Mesenchymal stem cell (in vitro differentiated cells and primary cell): ENCODE measurements around the gene C19orf85.
A peak's percentile ranks its signal among the peaks of the same experiment; 100 is the strongest.

Source experiments
- DNase-seq: peaks from one replicate; pipeline ENCODE4 v3.0.0-alpha.2; 2013
- H2AFZ ChIP-seq: one replicate; pipeline ENCODE4 v1.6.1; 2013; ENCODE audit warnings: low read depth, mild to moderate bottlenecking, control low read depth, inconsistent platforms, low read length, moderate library complexity
- H2AK5ac ChIP-seq: 2 replicates; pipeline ENCODE4 v1.6.1; 2013; ENCODE audit warnings: low read length, moderate library complexity, mild to moderate bottlenecking, inconsistent platforms; ENCODE audit not compliant: severe bottlenecking
- H2BK120ac ChIP-seq: one replicate; pipeline ENCODE4 v1.6.1; 2013; ENCODE audit warnings: low read depth, mild to moderate bottlenecking, inconsistent platforms, low read length, moderate library complexity
- H2BK12ac ChIP-seq, 2 experiments: one replicate each; pipeline ENCODE4 v1.6.1; 2013; ENCODE audit warnings: inconsistent platforms in 2 of 2, low read length in 2 of 2, mild to moderate bottlenecking in 2 of 2, moderate library complexity in 2 of 2, control low read depth in 1 of 2
- H2BK15ac ChIP-seq: one replicate; pipeline ENCODE4 v1.6.1; 2013; ENCODE audit warnings: mild to moderate bottlenecking, low read depth, inconsistent platforms; ENCODE audit not compliant: poor library complexity, severe bottlenecking
- H2BK5ac ChIP-seq: 2 replicates; pipeline ENCODE4 v1.6.1; 2013; ENCODE audit warnings: low read depth, mild to moderate bottlenecking, low read length, control low read depth, inconsistent platforms; ENCODE audit not compliant: poor library complexity, severe bottlenecking
- H3K14ac ChIP-seq, 2 experiments: one replicate each; pipeline ENCODE4 v1.6.1; 2013; ENCODE audit warnings: inconsistent platforms in 2 of 2, low read length in 2 of 2, control low read depth in 1 of 2, mild to moderate bottlenecking in 1 of 2, moderate library complexity in 1 of 2
- H3K18ac ChIP-seq, 2 experiments: one replicate each; pipeline ENCODE4 v1.6.1; 2013; ENCODE audit warnings: inconsistent platforms in 2 of 2, low read length in 2 of 2, control low read depth in 1 of 2, low read depth in 1 of 2, mild to moderate bottlenecking in 1 of 2
- H3K23ac ChIP-seq, 2 experiments: one replicate each; pipeline ENCODE4 v1.6.1; 2013; ENCODE audit warnings: inconsistent platforms in 2 of 2, low read length in 2 of 2, mild to moderate bottlenecking in 2 of 2, moderate library complexity in 2 of 2, control low read depth in 1 of 2
- H3K27ac ChIP-seq: 2 replicates; pipeline ENCODE4 v1.5.1; 2013; ENCODE audit warnings: mild to moderate bottlenecking, moderate library complexity, low read length, control low read depth, inconsistent platforms; ENCODE audit not compliant: poor library complexity, severe bottlenecking
- H3K27me3 ChIP-seq, 2 experiments: 2 replicates each; pipeline versions ENCODE4 v1.6.1 to v1.7.0; 2013; ENCODE audit warnings: low read length in 2 of 2, mild to moderate bottlenecking in 2 of 2, moderate library complexity in 2 of 2, control low read depth in 1 of 2, inconsistent platforms in 1 of 2; ENCODE audit not compliant: control insufficient read depth in 1 of 2, insufficient read depth in 1 of 2
- H3K36me3 ChIP-seq, 2 experiments: 2 replicates each; pipeline versions ENCODE4 v1.6.1 to v1.7.0; 2013; ENCODE audit warnings: low read length in 2 of 2, control low read depth in 1 of 2, inconsistent platforms in 1 of 2, low read depth in 1 of 2, mild to moderate bottlenecking in 1 of 2; ENCODE audit not compliant: insufficient read depth in 2 of 2, control insufficient read depth in 1 of 2
- H3K4ac ChIP-seq, 2 experiments: one replicate each; pipeline ENCODE4 v1.6.1; 2013; ENCODE audit warnings: inconsistent platforms in 2 of 2, low read length in 2 of 2, mild to moderate bottlenecking in 2 of 2, moderate library complexity in 2 of 2, control low read depth in 1 of 2, low read depth in 1 of 2
- H3K4me1 ChIP-seq: 2 replicates; pipeline ENCODE4 v1.6.1; 2013; ENCODE audit warnings: low read depth, low read length, control low read depth; ENCODE audit not compliant: control insufficient read depth, insufficient read depth
- H3K4me2 ChIP-seq: 2 replicates; pipeline ENCODE4 v1.6.1; 2013; ENCODE audit warnings: low read length, mild to moderate bottlenecking, inconsistent platforms; ENCODE audit not compliant: poor library complexity, severe bottlenecking
- H3K4me3 ChIP-seq, 2 experiments: 2 replicates each; pipeline versions ENCODE4 v1.5.1 to v1.7.0; 2013; ENCODE audit warnings: low read length in 2 of 2, mild to moderate bottlenecking in 2 of 2, control low read depth in 1 of 2, low read depth in 1 of 2; ENCODE audit not compliant: insufficient read depth in 1 of 2
- H3K79me1 ChIP-seq: replicated peaks from 2 replicates; pipeline ENCODE4 v1.6.1; 2013; ENCODE audit warnings: mild to moderate bottlenecking, control low read depth, low read length, inconsistent platforms; ENCODE audit not compliant: poor library complexity, severe bottlenecking
- H3K9ac ChIP-seq: 2 replicates; pipeline ENCODE4 v1.7.0; 2013; ENCODE audit warnings: mild to moderate bottlenecking, low read length, moderate library complexity
- H3K9me3 ChIP-seq: 2 replicates; pipeline ENCODE4 v1.7.0; 2013; ENCODE audit warnings: mild to moderate bottlenecking, low read length; ENCODE audit not compliant: control insufficient read depth
- H4K8ac ChIP-seq: one replicate; pipeline ENCODE4 v1.6.1; 2013; ENCODE audit warnings: inconsistent platforms, mild to moderate bottlenecking, low read length, moderate library complexity
- H4K91ac ChIP-seq: one replicate; pipeline ENCODE4 v1.6.1; 2013; ENCODE audit warnings: mild to moderate bottlenecking, low read length, inconsistent platforms
- WGBS: methylation state at CpG from one replicate; pipeline ENCODE4 v1.1.7; 2013; ENCODE audit warnings: mixed read lengths; 5-methylcytosine and 5-hydroxymethylcytosine counted together

The C19orf85 gene

GRCh38 chr19:55464039-55464661 is 401 bp downstream of the C19orf85 start:
- Histone ChIP-seq H2AK5ac (no peak overlapping the region), H3K4me3 (no peak overlapping the region), H3K4me1 (peaks cover 22% of the 10 kb centered on the region), H3K18ac (no peak overlapping the region), H3K27me3 (no peaks in the 10 kb centered on the region), H3K27ac (no peak overlapping the region), H3K4ac (no peak overlapping the region), H3K36me3 (no peaks in the 10 kb centered on the region), H3K79me1 (peaks cover 7% of the 10 kb centered on the region), H3K4me2 (no peak overlapping the region), H2AFZ (no peak overlapping the region), H4K8ac (no peak overlapping the region), H2BK12ac (no peak overlapping the region), H2BK5ac (no peak overlapping the region), H2BK15ac (no peak overlapping the region), H3K9me3 (no peaks in the 10 kb centered on the region), H4K91ac (no peak overlapping the region), H3K9ac (no peak overlapping the region), H3K23ac (no peak overlapping the region), H3K14ac (no peak overlapping the region), H2BK120ac (no peak overlapping the region)
- 51% methylated on average over 17 of the region's 23 CpGs for WGBS
- no peak for DNase-seq

- H3K4me2 ChIP-seq, result no peak overlapping the region
- H3K18ac ChIP-seq, result no peak overlapping the region
- no peak overlapping the region for H2BK5ac ChIP-seq
- H2BK15ac ChIP-seq, result peak overlapping the region; percentile 90
- WGBS, result 59% methylated on average over 15 of the region's 15 CpGs
- H2BK120ac ChIP-seq, result no peak overlapping the region
- H3K4me3 ChIP-seq, result no peak overlapping the region
- no peak overlapping the region for H2AFZ ChIP-seq
- H3K4ac ChIP-seq, result no peak overlapping the region
- no peaks in the 10 kb centered on the region for H3K9me3 ChIP-seq
- H4K8ac ChIP-seq, result no peak overlapping the region
- peaks cover 22% of the 10 kb centered on the region for H3K4me1 ChIP-seq
- H3K14ac ChIP-seq, result no peak overlapping the region
- H3K9ac ChIP-seq, result no peak overlapping the region
- no peaks in the 10 kb centered on the region for H3K27me3 ChIP-seq
- no peak overlapping the region for H3K23ac ChIP-seq
- DNase-seq, result no peak
- H3K36me3 ChIP-seq, result no peaks in the 10 kb centered on the region
- H2BK12ac ChIP-seq, result no peak overlapping the region
- peaks cover 8% of the 10 kb centered on the region for H3K79me1 ChIP-seq
- H2AK5ac ChIP-seq, result no peak overlapping the region
- no peak overlapping the region for H3K27ac ChIP-seq
- no peak overlapping the region for H4K91ac ChIP-seq
These were observed 944 bp downstream of the C19orf85 start for GRCh38 chr19:55463583-55464031.

GRCh38 chr19:55462722-55463121 is 1.8 kb downstream of the C19orf85 start:
- H3K14ac ChIP-seq, result no peak overlapping the region
- no peak overlapping the region for H2BK12ac ChIP-seq
- no peak overlapping the region for H3K4me2 ChIP-seq
- no peak overlapping the region for H4K91ac ChIP-seq
- H2AK5ac ChIP-seq, result peak overlapping the region; percentile 10
- no peak overlapping the region for H3K23ac ChIP-seq
- no peak overlapping the region for H2AFZ ChIP-seq
- H3K36me3 ChIP-seq, result no peaks in the 10 kb centered on the region
- DNase-seq, result no peak
- H3K79me1 ChIP-seq, result peaks cover 8% of the 10 kb centered on the region
- H2BK120ac ChIP-seq, result no peak overlapping the region
- H3K27ac ChIP-seq, result no peak overlapping the region
- peak overlapping the region; percentile 54 for H2BK15ac ChIP-seq
- no peak overlapping the region for H3K9ac ChIP-seq
- 87% methylated on average over 8 of the region's 11 CpGs for WGBS
- H3K4me1 ChIP-seq, result peaks cover 20% of the 10 kb centered on the region
- H3K27me3 ChIP-seq, result no peaks in the 10 kb centered on the region
- peak overlapping the region in 1 of 2 experiments; percentile 99 for H3K4me3 ChIP-seq
- H3K18ac ChIP-seq, result no peak overlapping the region
- no peaks in the 10 kb centered on the region for H3K9me3 ChIP-seq
- no peak overlapping the region for H3K4ac ChIP-seq
- H2BK5ac ChIP-seq, result no peak overlapping the region
- H4K8ac ChIP-seq, result no peak overlapping the region

- peak overlapping the region; percentile 57 for H2AK5ac ChIP-seq
- H2BK12ac ChIP-seq, result peak overlapping the region in 1 of 2 experiments; percentile 11
- peak overlapping the region; percentile 72 for H3K4me2 ChIP-seq
- H3K4me3 ChIP-seq, result peak overlapping the region; percentile 52 to 99
- H3K9ac ChIP-seq, result peak overlapping the region; percentile 94
- peak overlapping the region; percentile 75 to 77 for H3K4ac ChIP-seq
- no peaks in the 10 kb centered on the region for H3K36me3 ChIP-seq
- H3K27me3 ChIP-seq, result no peaks in the 10 kb centered on the region
- H3K9me3 ChIP-seq, result no peaks in the 10 kb centered on the region
- H2AFZ ChIP-seq, result peak overlapping the region; percentile 87
- peak overlapping the region; percentile 6 for H3K27ac ChIP-seq
- no peak overlapping the region for H2BK120ac ChIP-seq
- peak overlapping the region; percentile 84 for H4K91ac ChIP-seq
- peak overlapping the region in 1 of 2 experiments; percentile 46 for H3K23ac ChIP-seq
- peak overlapping the region; percentile 33 for H2BK15ac ChIP-seq
- H2BK5ac ChIP-seq, result no peak overlapping the region
- peak overlapping the region in 1 of 2 experiments; percentile 82 for H3K18ac ChIP-seq
- DNase-seq, result peak; percentile 50
- H3K79me1 ChIP-seq, result peaks cover 8% of the 10 kb centered on the region
- peak overlapping the region in 1 of 2 experiments; percentile 50 for H3K14ac ChIP-seq
- peaks cover 17% of the 10 kb centered on the region for H3K4me1 ChIP-seq
- WGBS, result 32% methylated on average over 26 of the region's 27 CpGs
- H4K8ac ChIP-seq, result peak overlapping the region; percentile 47
These were observed 2.5 kb downstream of the C19orf85 start for GRCh38 chr19:55461974-55462626.
